ENCODE data around the gene SPRY4. TPM values are rescaled to one million over a fixed set of nuclear protein-coding genes. Genes with fewer than 3 reads are reported as not detected.
"Not testable (repeated sequence)": the region's sequence is repeated elsewhere in the genome, so short reads cannot be mapped to it uniquely, and the experiment has no call there.

SPRY4 gene
- total and polyA plus RNA-seq, 8 donors: 1.5 to 6.3 (median 2.9) TPM

- TF ChIP-seq, protein P1, sequence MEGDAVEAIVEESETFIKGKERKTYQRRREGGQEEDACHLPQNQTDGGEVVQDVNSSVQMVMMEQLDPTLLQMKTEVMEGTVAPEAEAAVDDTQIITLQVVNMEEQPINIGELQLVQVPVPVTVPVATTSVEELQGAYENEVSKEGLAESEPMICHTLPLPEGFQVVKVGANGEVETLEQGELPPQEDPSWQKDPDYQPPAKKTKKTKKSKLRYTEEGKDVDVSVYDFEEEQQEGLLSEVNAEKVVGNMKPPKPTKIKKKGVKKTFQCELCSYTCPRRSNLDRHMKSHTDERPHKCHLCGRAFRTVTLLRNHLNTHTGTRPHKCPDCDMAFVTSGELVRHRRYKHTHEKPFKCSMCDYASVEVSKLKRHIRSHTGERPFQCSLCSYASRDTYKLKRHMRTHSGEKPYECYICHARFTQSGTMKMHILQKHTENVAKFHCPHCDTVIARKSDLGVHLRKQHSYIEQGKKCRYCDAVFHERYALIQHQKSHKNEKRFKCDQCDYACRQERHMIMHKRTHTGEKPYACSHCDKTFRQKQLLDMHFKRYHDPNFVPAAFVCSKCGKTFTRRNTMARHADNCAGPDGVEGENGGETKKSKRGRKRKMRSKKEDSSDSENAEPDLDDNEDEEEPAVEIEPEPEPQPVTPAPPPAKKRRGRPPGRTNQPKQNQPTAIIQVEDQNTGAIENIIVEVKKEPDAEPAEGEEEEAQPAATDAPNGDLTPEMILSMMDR (IDR thresholded peaks at IDR 0.05): no peak
- H3K27me3 ChIP-seq: no peaks in the 10 kb centered on the region
- no peak overlapping the region for H3K4me3 ChIP-seq
- DNase-seq: no peak
- intact Hi-C loops (cut with DNase I): no loop called here
- ATAC-seq: no peak
- H3K9me3 ChIP-seq: no peaks in the 10 kb centered on the region
- FAIRE-seq: no peak
- no peaks in the 10 kb centered on the region for H3K36me3 ChIP-seq
- no peaks in the 10 kb centered on the region for H3K4me1 ChIP-seq
- no peak overlapping the region for H3K27ac ChIP-seq
- WGBS, 2 donors: 59 to 63% methylated on average over 16 of the region's 16 CpGs
Observed at GRCh38 chr5:142342128-142342981, 17.5 kb upstream of the SPRY4 start.

- Histone ChIP-seq H3K27me3 (no peaks in the 10 kb centered on the region), H3K9me3 (no peaks in the 10 kb centered on the region), H3K27ac (no peak overlapping the region), H3K4me1 (no peaks in the 10 kb centered on the region), H3K4me3 (no peak overlapping the region), H3K36me3 (no peaks in the 10 kb centered on the region)
- intact Hi-C loops (cut with DNase I): no loop called here
- no peak for ATAC-seq
- no peak for DNase-seq
- FAIRE-seq: no peak
- TF ChIP-seq, protein P1 (IDR thresholded peaks at IDR 0.05): no peak
- WGBS, 2 donors: 76 to 87% methylated on average over 3 of the region's 3 CpGs
Observed at GRCh38 chr5:142339781-142340180, 15.0 kb upstream of the SPRY4 start.

GRCh38 chr5:142334538-142334937 is 9.7 kb upstream of the SPRY4 start:
- Histone ChIP-seq H3K9me3 (no peaks in the 10 kb centered on the region), H3K27ac (no peak overlapping the region), H3K4me1 (no peaks in the 10 kb centered on the region), H3K36me3 (no peaks in the 10 kb centered on the region), H3K4me3 (no peak overlapping the region), H3K27me3 (no peaks in the 10 kb centered on the region)
- TF ChIP-seq, protein P1 (IDR thresholded peaks at IDR 0.05): no peak
- FAIRE-seq (no peak), DNase-seq (no peak), ATAC-seq (no peak)
- intact Hi-C loops (cut with DNase I): no loop called here

GRCh38 chr5:142333749-142334148 is 8.9 kb upstream of the SPRY4 start:
- H3K4me3 ChIP-seq; H3K27ac ChIP-seq; FAIRE-seq; intact Hi-C loops (cut with DNase I); H3K9me3 ChIP-seq; ATAC-seq; DNase-seq; H3K4me1 ChIP-seq; H3K36me3 ChIP-seq; H3K27me3 ChIP-seq: not testable (repeated sequence)
- 83 to 92% methylated on average over 2 of the region's 2 CpGs for WGBS, 2 donors

GRCh38 chr5:142330444-142330843 is 5.6 kb upstream of the SPRY4 start:
- no peak for DNase-seq
- no peaks in the 10 kb centered on the region for H3K9me3 ChIP-seq
- no peak overlapping the region for H3K4me3 ChIP-seq
- H3K27me3 ChIP-seq: no peaks in the 10 kb centered on the region
- intact Hi-C loops (cut with DNase I): no loop called here
- TF ChIP-seq, protein P1 (IDR thresholded peaks at IDR 0.05): no peak
- no peak for FAIRE-seq
- peaks cover 0 to 2% (median 0%) of the 10 kb centered on the region in 3 donors for H3K4me1 ChIP-seq
- ATAC-seq: no peak
- H3K27ac ChIP-seq: no peak overlapping the region
- no peaks in the 10 kb centered on the region for H3K36me3 ChIP-seq
- 48 to 71% methylated on average over 2 of the region's 2 CpGs for WGBS, 2 donors
